GM12873 (cell line): Measurements from ENCODE around the gene PARD3.

Source experiments
- TF ChIP-seq, protein P1 (sequence below): IDR thresholded peaks from 2 replicates; pipeline ENCODE4 v1.5.1; 2012; ENCODE audit warnings: low read depth, mild to moderate bottlenecking, moderate library complexity, low read length, control low read depth; ENCODE audit not compliant: insufficient read depth; ENCODE audit errors: missing control alignments

The PARD3 gene

DNA sequence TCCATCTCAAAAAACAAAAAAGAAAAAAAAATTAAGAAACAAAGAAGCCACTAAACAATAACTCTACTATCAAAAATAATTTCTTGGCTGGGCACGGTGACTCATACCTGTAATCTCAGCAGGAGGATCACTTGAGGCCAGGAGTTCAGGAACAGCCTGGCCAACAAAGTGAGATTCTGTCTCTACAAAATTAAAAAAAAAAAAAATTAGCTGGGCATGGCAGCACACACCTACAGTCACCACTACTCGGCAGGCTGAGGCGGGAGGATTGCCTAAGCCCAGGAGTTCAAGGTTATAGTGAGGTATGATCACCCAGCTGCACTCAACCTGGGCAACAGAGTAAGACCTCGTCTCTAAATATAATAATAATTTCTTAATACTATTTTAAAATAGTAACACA is 69.0 kb downstream of the PARD3 start:
- TF ChIP-seq, protein P1, sequence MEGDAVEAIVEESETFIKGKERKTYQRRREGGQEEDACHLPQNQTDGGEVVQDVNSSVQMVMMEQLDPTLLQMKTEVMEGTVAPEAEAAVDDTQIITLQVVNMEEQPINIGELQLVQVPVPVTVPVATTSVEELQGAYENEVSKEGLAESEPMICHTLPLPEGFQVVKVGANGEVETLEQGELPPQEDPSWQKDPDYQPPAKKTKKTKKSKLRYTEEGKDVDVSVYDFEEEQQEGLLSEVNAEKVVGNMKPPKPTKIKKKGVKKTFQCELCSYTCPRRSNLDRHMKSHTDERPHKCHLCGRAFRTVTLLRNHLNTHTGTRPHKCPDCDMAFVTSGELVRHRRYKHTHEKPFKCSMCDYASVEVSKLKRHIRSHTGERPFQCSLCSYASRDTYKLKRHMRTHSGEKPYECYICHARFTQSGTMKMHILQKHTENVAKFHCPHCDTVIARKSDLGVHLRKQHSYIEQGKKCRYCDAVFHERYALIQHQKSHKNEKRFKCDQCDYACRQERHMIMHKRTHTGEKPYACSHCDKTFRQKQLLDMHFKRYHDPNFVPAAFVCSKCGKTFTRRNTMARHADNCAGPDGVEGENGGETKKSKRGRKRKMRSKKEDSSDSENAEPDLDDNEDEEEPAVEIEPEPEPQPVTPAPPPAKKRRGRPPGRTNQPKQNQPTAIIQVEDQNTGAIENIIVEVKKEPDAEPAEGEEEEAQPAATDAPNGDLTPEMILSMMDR, result no peak

DNA sequence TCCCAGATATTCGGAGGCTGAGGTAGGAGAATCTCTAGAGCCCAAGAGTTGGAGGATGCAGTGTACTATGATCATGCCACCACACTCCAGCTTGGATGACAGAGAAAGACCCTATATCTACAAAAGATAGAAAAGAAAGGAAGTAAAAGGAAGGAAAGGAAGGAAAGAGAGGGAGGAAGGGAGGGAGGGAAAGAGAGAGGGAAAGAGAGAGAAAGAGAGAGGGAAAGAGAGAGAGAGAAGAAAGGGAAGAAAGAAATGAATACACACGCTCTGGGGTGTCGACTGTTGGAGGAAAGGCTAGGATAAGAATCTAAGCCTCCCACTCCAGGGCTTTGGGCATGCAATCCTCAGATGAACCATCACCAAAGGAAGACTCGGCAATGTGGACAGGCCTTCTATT is 69.9 kb downstream of the PARD3 start:
- TF ChIP-seq, protein P1, result no peak

- TF ChIP-seq, protein P1, result no peak
These were observed 70.5 kb downstream of the PARD3 start for GRCh38 chr10:34744590-34744989.

- TF ChIP-seq, protein P1, result no peak
These were observed 71.3 kb downstream of the PARD3 start for GRCh38 chr10:34743814-34744213.

GRCh38 chr10:34742456-34742855 is 72.6 kb downstream of the PARD3 start:
- TF ChIP-seq, protein P1, result no peak

DNA sequence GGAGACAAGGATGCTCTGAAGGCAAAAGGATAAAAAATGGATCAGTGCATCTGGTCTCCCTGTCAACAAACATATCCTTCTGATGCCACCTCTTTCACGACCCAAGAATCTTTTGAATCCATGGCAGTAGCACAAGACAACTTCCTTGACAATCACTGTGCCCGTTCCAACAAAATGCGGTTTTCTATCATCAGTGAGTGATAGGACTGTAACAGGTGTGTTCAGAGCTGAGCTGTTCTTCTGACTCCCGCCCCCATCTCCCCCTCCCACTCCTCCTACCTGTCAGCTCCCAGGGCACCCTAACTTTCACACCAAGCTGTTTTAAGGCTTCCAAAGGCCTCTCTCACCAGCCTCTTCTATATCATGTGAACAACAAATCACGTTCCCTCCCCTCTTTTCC is 74.8 kb downstream of the PARD3 start:
- TF ChIP-seq, protein P1, result no peak

DNA sequence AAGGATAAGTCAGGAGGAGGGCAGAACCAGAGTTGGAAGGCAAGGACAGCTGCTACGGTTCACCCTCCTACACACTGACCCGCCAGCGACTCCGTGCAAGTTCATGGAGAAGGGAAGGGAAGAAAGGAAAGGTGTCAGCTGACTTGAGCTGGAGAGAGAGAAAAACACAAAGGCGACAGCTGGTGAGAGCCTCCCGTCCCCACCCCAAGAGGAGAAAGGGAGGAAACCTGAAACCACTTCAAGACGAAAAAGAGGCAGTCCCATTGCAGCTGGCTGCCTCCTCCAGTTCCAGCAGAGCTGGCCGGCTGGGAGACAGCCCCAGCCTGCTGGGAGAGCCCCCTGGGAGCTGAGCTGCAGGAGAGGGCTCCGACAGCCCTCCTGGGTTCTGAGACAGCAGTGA is 75.2 kb downstream of the PARD3 start:
- TF ChIP-seq, protein P1, result no peak

DNA sequence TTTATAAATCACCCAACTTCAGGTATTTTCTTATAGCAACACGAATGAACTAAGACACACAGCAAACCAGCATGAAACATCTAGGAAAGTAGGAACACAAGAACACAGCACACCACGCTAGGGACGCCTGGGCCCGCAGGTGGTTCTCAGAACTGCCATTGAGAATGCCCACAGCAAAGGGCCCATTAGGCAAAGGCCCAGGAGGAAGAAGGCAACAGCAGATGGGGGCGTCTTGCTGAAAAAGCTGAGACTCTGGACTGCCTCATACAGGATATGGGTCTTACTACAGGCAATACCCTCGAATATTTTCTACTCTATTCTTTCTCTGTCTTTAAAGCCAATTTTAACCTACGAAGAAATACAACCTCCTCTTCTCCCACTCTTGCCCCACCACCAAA is 77.3 kb downstream of the PARD3 start:
- TF ChIP-seq, protein P1, result peak; percentile 7
